ENCODE results near the gene MYLK.

MYLK gene

DNA sequence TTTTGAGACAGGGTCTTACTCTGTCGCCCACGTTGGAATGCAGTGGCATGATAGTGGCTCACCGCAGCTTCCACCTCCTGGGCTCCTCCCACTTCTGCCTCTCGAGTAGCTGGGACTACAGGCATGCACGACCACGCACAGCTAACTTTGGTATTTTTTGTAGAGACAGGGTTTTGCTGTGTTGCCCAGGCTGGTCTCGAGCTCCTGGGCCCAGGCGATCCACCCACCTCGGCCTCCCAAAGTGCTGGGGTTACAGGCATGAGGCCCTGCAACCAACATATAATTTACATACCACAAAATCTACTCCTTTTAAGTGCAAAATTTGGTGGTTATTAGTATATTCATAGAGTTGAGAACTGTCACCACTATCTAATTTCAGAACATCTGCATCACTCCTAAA is 45.2 kb upstream of the MYLK start:
- no peak overlapping the region for H3K27ac ChIP-seq (ENCODE audit: low read depth, low read length, poor library complexity, severe bottlenecking)
- TF ChIP-seq EZH2 (IDR thresholded peaks at IDR 0.05; ENCODE audit: borderline replicate concordance, low read length) = no peak
- TF ChIP-seq, protein P1, sequence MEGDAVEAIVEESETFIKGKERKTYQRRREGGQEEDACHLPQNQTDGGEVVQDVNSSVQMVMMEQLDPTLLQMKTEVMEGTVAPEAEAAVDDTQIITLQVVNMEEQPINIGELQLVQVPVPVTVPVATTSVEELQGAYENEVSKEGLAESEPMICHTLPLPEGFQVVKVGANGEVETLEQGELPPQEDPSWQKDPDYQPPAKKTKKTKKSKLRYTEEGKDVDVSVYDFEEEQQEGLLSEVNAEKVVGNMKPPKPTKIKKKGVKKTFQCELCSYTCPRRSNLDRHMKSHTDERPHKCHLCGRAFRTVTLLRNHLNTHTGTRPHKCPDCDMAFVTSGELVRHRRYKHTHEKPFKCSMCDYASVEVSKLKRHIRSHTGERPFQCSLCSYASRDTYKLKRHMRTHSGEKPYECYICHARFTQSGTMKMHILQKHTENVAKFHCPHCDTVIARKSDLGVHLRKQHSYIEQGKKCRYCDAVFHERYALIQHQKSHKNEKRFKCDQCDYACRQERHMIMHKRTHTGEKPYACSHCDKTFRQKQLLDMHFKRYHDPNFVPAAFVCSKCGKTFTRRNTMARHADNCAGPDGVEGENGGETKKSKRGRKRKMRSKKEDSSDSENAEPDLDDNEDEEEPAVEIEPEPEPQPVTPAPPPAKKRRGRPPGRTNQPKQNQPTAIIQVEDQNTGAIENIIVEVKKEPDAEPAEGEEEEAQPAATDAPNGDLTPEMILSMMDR (IDR thresholded peaks at IDR 0.05; ENCODE audit: low read length) = no peak
- peaks cover 75% of the 10 kb centered on the region for H3K36me3 ChIP-seq (ENCODE audit: insufficient read depth, low read length)

DNA sequence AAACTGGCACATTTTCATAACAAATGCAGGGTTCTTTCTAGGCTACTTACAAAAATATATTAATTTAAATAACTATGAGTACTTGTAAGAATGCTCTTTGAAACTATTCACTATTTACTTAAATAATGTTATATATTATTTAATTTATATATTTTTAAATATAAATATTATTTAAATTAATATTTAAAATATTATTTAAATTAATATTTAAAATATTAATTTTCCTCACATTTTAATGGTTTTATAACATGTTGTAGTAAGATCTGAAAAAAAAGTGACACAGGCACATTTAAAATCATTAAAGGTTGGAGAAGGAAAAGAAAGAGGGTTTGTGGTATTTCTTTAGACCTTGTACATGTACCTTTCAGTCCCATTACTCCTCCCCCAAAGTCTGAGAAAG is 42.3 kb upstream of the MYLK start:
- Histone ChIP-seq H3K27ac (ENCODE audit: low read depth, low read length, poor library complexity, severe bottlenecking) (no peak overlapping the region), H3K9me2 (ENCODE audit: low read depth, low read length) (no peaks in the 10 kb centered on the region), H3K4me1 (ENCODE audit: insufficient read depth, low read length, severe bottlenecking) (no peaks in the 10 kb centered on the region), H3K36me3 (ENCODE audit: insufficient read depth, low read length) (peaks cover 78% of the 10 kb centered on the region), H2AFZ (ENCODE audit: low read length) (no peak overlapping the region), H3K9ac (ENCODE audit: low read length) (no peak overlapping the region), H3K79me2 (ENCODE audit: insufficient read depth, low read length) (no peaks in the 10 kb centered on the region), H3K27me3 (ENCODE audit: insufficient read depth, low read length) (no peaks in the 10 kb centered on the region), H3K4me3 (ENCODE audit: low read depth, low read length, poor library complexity, severe bottlenecking) (no peak overlapping the region), H3K4me2 (ENCODE audit: low read length) (no peak overlapping the region), H3F3A (ENCODE audit: insufficient read depth, low read length) (no peaks in the 10 kb centered on the region; the same call in 1 of the 2 replicates), H4K20me1 (ENCODE audit: insufficient read depth, low read length) (no peaks in the 10 kb centered on the region), H3K9me3 (ENCODE audit: low read length) (peaks cover 7% of the 10 kb centered on the region)
- TF ChIP-seq, protein P1 (IDR thresholded peaks at IDR 0.05; ENCODE audit: low read length) = no peak
- no peak for TF ChIP-seq EZH2 (IDR thresholded peaks at IDR 0.05; ENCODE audit: borderline replicate concordance, low read length)

More for the DNA sequence above, 45.2 kb upstream of the MYLK start:
- H3K4me2 ChIP-seq (ENCODE audit: low read length) = no peak overlapping the region
- H3F3A ChIP-seq (ENCODE audit: insufficient read depth, low read length) = no peaks in the 10 kb centered on the region; the same call in 1 of the 2 replicates
- H3K79me2 ChIP-seq (ENCODE audit: insufficient read depth, low read length) = no peaks in the 10 kb centered on the region
- H2AFZ ChIP-seq (ENCODE audit: low read length) = no peak overlapping the region
- no peak overlapping the region for H3K4me3 ChIP-seq (ENCODE audit: low read depth, low read length, poor library complexity, severe bottlenecking)
- no peaks in the 10 kb centered on the region for H4K20me1 ChIP-seq (ENCODE audit: insufficient read depth, low read length)
- no peaks in the 10 kb centered on the region for H3K9me2 ChIP-seq (ENCODE audit: low read depth, low read length)
- H3K9ac ChIP-seq (ENCODE audit: low read length) = no peak overlapping the region
- H3K4me1 ChIP-seq (ENCODE audit: insufficient read depth, low read length, severe bottlenecking) = no peaks in the 10 kb centered on the region
- H3K9me3 ChIP-seq (ENCODE audit: low read length) = no peaks in the 10 kb centered on the region
- H3K27me3 ChIP-seq (ENCODE audit: insufficient read depth, low read length) = no peaks in the 10 kb centered on the region

- Histone ChIP-seq H3F3A (ENCODE audit: insufficient read depth, low read length) (no peaks in the 10 kb centered on the region), H3K4me2 (ENCODE audit: low read length) (no peak overlapping the region), H4K20me1 (ENCODE audit: insufficient read depth, low read length) (no peaks in the 10 kb centered on the region), H3K27me3 (ENCODE audit: insufficient read depth, low read length) (no peaks in the 10 kb centered on the region), H3K9me3 (ENCODE audit: low read length) (peaks cover 14% of the 10 kb centered on the region), H3K4me1 (ENCODE audit: insufficient read depth, low read length, severe bottlenecking) (no peaks in the 10 kb centered on the region), H3K79me2 (ENCODE audit: insufficient read depth, low read length) (no peaks in the 10 kb centered on the region), H3K9me2 (ENCODE audit: low read depth, low read length) (no peaks in the 10 kb centered on the region), H3K9ac (ENCODE audit: low read length) (no peak overlapping the region), H3K4me3 (ENCODE audit: low read depth, low read length, poor library complexity, severe bottlenecking) (no peak overlapping the region), H3K36me3 (ENCODE audit: insufficient read depth, low read length) (peaks cover 61% of the 10 kb centered on the region), H3K27ac (ENCODE audit: low read depth, low read length, poor library complexity, severe bottlenecking) (no peak overlapping the region), H2AFZ (ENCODE audit: low read length) (no peak overlapping the region)
- no peak for TF ChIP-seq EZH2 (IDR thresholded peaks at IDR 0.05; ENCODE audit: borderline replicate concordance, low read length)
- TF ChIP-seq, protein P1 (IDR thresholded peaks at IDR 0.05; ENCODE audit: low read length) = no peak
Observed at GRCh38 chr3:123920868-123921267, 36.7 kb upstream of the MYLK start.

All from OCI-LY1 (cell line).